Measurements from ENCODE around the gene RPS6KA5.

RPS6KA5 gene

GRCh38 chr14:90808759-90809529 is 251.5 kb downstream of the RPS6KA5 start:
- no peak for DNase-seq (ENCODE audit: low read depth in 2 of 2)

- no peak for DNase-seq (ENCODE audit: low read depth in 2 of 2)
Measured at GRCh38 chr14:90807060-90807459, 253.4 kb downstream of the RPS6KA5 start.

- DNase-seq (ENCODE audit: low read depth in 2 of 2) = no peak
Measured at GRCh38 chr14:90805662-90806540, 254.5 kb downstream of the RPS6KA5 start.

DNA sequence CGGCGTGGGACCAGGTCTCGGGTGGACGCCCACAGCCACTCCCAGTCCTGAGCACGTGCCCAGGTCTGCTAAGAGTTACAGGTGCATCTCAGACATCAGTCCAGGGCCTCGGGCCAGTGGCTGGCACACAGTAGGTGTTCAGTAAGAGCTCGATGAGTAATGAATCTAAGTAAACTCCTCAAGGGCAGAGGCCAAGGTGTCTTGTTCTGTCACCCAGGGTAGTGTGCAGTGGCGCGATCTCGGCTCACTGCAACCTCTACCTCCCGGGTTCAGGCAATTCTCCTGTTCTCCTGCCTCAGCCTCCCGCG is 255.4 kb downstream of the RPS6KA5 start:
- DNase-seq (ENCODE audit: low read depth in 2 of 2) = no peak

GRCh38 chr14:90804292-90805083 is 256.0 kb downstream of the RPS6KA5 start:
- DNase-seq (ENCODE audit: low read depth in 2 of 2) = no peak

GRCh38 chr14:90803249-90803648 is 257.2 kb downstream of the RPS6KA5 start:
- no peak for DNase-seq (ENCODE audit: low read depth in 2 of 2)

- DNase-seq (ENCODE audit: low read depth in 2 of 2) = no peak
Measured at GRCh38 chr14:90799420-90799819, 261.0 kb downstream of the RPS6KA5 start.

- no peak for DNase-seq (ENCODE audit: low read depth in 2 of 2)
Measured at GRCh38 chr14:90797919-90798318, 262.5 kb downstream of the RPS6KA5 start.

All from activated CD4-positive, alpha-beta T cell treated with anti-CD3 and anti-CD28 coated beads for 24 hours (primary cell).